G401 (cell line): ENCODE data around the gene PCGF1. TPM values are rescaled to one million over a fixed set of nuclear protein-coding genes. Genes with fewer than 3 reads are reported as not detected.
A peak's percentile ranks its signal among the peaks of the same experiment; 100 is the strongest.

ENCODE experiments used
- DNase-seq: peaks from one replicate; pipeline ENCODE4 v3.0.0-alpha.2; 2015; ENCODE audit warnings: low spot score
- in situ Hi-C: cut with HindIII; loops from 2 replicates; pipeline ENCODE4 v1.10.0; 2016; ENCODE audit warnings: low sequenced_read_pairs, mixed read lengths
- total RNA-seq: library from RNA; depleted of rRNA; stranded (reverse); fragments of >200 nt; shearing (Covaris generic); gene quantifications from 2 replicates; pipeline ENCODE4 v1.2.3, GENCODE V29; 2014; rRNA removed

Gene PCGF1
- total RNA-seq, 1 experiment from 2014 or later, result 39.9 TPM

DNA sequence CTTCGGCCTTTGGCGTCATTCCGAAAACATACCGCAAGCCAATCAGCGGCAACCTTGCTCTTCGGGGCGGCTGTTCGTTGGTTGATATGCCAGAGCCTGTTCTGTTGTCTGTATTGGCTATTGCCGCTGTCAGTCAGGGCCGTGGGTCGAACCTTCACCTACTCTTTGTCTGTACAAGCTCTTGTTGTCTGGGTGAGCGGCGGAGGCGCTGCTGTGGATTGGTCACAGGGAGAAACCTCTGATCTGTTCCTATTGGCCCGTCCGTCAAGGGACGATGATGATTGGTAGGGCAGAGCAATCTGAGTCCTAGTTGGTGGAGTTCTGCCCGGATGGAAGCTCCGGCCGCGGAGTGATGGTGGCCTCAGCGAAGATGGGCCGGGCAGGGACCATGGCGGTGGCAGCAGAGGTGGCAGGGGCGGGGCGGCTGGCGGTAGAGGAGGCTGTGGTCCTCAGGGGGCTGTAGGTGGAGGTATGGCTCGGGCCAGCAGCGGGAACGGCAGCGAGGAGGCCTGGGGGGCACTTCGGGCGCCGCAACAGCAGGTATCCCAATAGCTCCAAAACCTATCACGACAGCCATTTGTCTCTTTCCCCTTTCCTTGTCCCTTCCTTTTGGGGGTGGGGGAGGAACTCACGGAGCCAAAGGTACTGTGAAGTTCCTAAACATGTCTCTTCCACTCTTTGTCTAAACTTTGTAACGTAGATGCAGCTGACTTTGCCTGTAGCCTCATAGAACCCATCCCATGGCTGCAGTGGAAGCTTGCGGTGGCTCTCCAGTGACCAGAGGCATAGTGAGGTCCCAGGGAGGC is 49.2 kb downstream of the PCGF1 start, which contains the start of gene WBP1:
TSS of gene WBP1 (plus strand) at position 307 of the 806 bp plus-strand sequence. CDS start at position 472, 165 bp downstream.
- in situ Hi-C loops, result no loop called here
- DNase-seq, result peak; percentile 100

- in situ Hi-C loops, result no loop called here
- DNase-seq, result peak; percentile 63
These were observed 49.9 kb downstream of the PCGF1 start for GRCh38 chr2:74457549-74458131.

GRCh38 chr2:74457129-74457548 is 50.4 kb downstream of the PCGF1 start:
- in situ Hi-C loops, result no loop called here

More at GRCh38 chr2:74457129-74457548, 50.4 kb downstream of the PCGF1 start:
- DNase-seq, result no peak

Other genes with a start within 250 kb of the PCGF1 start
- gene SLC4A5, start 164.3 kb downstream of the PCGF1 start, total RNA-seq, result not detected in 2 replicates
- 124 and 145 TPM in 2 replicates for gene DCTN1, start 127.4 kb downstream of the PCGF1 start, total RNA-seq
- 0.95 and 2.8 TPM in 2 replicates for gene C2orf81, start 86.1 kb downstream of the PCGF1 start, total RNA-seq
- 88.5 and 104 TPM in 2 replicates for gene WDR54, start 86.0 kb downstream of the PCGF1 start, total RNA-seq
- gene RTKN, start 65.8 kb downstream of the PCGF1 start, total RNA-seq, result 46.5 and 56.2 TPM in 2 replicates
- gene INO80B, start 52.6 kb downstream of the PCGF1 start, total RNA-seq, result 7.8 and 15.7 TPM in 2 replicates
- 59.6 and 72.2 TPM in 2 replicates for gene WBP1, start 49.3 kb downstream of the PCGF1 start, total RNA-seq
- gene MOGS, start 42.3 kb downstream of the PCGF1 start, total RNA-seq, result 77.5 and 88.6 TPM in 2 replicates
- 33.2 and 58.9 TPM in 2 replicates for gene MRPL53, start 35.0 kb downstream of the PCGF1 start, total RNA-seq
- 15.7 and 19.0 TPM in 2 replicates for gene CCDC142, start 24.7 kb downstream of the PCGF1 start, total RNA-seq
- gene TTC31, start 24.6 kb downstream of the PCGF1 start, total RNA-seq, result 21.7 and 34.6 TPM in 2 replicates
- not detected in 2 replicates for gene LBX2, start 8.1 kb downstream of the PCGF1 start, total RNA-seq
- not detected in 2 replicates for gene TLX2, start 6.8 kb upstream of the PCGF1 start, total RNA-seq
- gene DQX1, start 18.5 kb upstream of the PCGF1 start, total RNA-seq, result 0.81 TPM in 1 of 2 replicates, not detected in the other
- gene AUP1, start 22.0 kb upstream of the PCGF1 start, total RNA-seq, result 120 and 137 TPM in 2 replicates
- gene HTRA2, start 22.2 kb upstream of the PCGF1 start, total RNA-seq, result 62.1 and 62.8 TPM in 2 replicates
- gene LOXL3, start 46.2 kb upstream of the PCGF1 start, total RNA-seq, result 11.4 and 14.4 TPM in 2 replicates
- 28.7 and 41.5 TPM in 2 replicates for gene DOK1, start 47.0 kb upstream of the PCGF1 start, total RNA-seq
- gene M1AP, start 140.6 kb upstream of the PCGF1 start, total RNA-seq, result 0.12 TPM in 1 of 2 replicates, not detected in the other
- 8.9 and 13.9 TPM in 2 replicates for gene SEMA4F, start 146.6 kb upstream of the PCGF1 start, total RNA-seq